Hepatocyte (in vitro differentiated cells): ENCODE measurements around the gene HS6ST2. TPM values are rescaled to one million over a fixed set of nuclear protein-coding genes. Genes with fewer than 3 reads are reported as not detected.

Source experiments
- DNase-seq: peaks from one replicate; pipeline ENCODE4 v3.0.0-alpha.2; 2016; ENCODE audit warnings: low spot score
- H2AFZ ChIP-seq: fragments of 200-600 bp; sonication (generic); 2 replicates; pipeline ENCODE4 v1.6.0; 2016; ENCODE audit warnings: antibody characterized with exemption, mild to moderate bottlenecking
- H3K27ac ChIP-seq: fragments of 200-600 bp; sonication (generic); 2 replicates; pipeline ENCODE4 v1.5.1; 2016; ENCODE audit warnings: mild to moderate bottlenecking
- H3K27me3 ChIP-seq: fragments of 200-600 bp; sonication (generic); 2 replicates; pipeline ENCODE4 v1.6.1; 2016
- H3K36me3 ChIP-seq: fragments of 200-600 bp; sonication (generic); replicated peaks from 2 replicates; pipeline ENCODE4 v1.5.1; 2016; ENCODE audit warnings: low read depth; ENCODE audit not compliant: insufficient read depth
- H3K4me1 ChIP-seq: fragments of 200-600 bp; sonication (generic); 2 replicates; pipeline ENCODE4 v1.5.1; 2016; ENCODE audit warnings: mild to moderate bottlenecking, moderate library complexity; ENCODE audit not compliant: insufficient read depth
- H3K4me2 ChIP-seq: fragments of 200-600 bp; sonication (generic); 2 replicates; pipeline ENCODE4 v1.6.0; 2016
- H3K4me3 ChIP-seq: fragments of 200-600 bp; sonication (generic); 2 replicates; pipeline ENCODE4 v1.5.1; 2016; ENCODE audit warnings: mild to moderate bottlenecking
- H3K79me2 ChIP-seq: fragments of 200-600 bp; sonication (generic); 2 replicates; pipeline ENCODE4 v1.6.0; 2017; ENCODE audit warnings: mild to moderate bottlenecking
- H3K9me2 ChIP-seq: fragments of 200-600 bp; sonication (generic); replicated peaks from 2 replicates; pipeline ENCODE4 v1.6.0; 2017; ENCODE audit warnings: mild to moderate bottlenecking; ENCODE audit not compliant: insufficient read depth
- H3K9me3 ChIP-seq: fragments of 200-600 bp; sonication (generic); 2 replicates; pipeline ENCODE4 v1.5.1; 2016; ENCODE audit warnings: low read depth, mild to moderate bottlenecking
- H4K20me1 ChIP-seq: fragments of 200-600 bp; sonication (generic); 2 replicates; pipeline ENCODE4 v1.6.0; 2016; ENCODE audit warnings: mild to moderate bottlenecking; ENCODE audit not compliant: insufficient read depth, poor library complexity, severe bottlenecking
- EZH2 ChIP-seq: fragments of 200-600 bp; sonication (generic); IDR thresholded peaks from 2 replicates; pipeline ENCODE4 v1.6.1; 2016; ENCODE audit warnings: antibody characterized with exemption, mild to moderate bottlenecking, borderline replicate concordance
- EZH2phosphoT487 ChIP-seq: fragments of 200-600 bp; sonication (generic); IDR thresholded peaks from one replicate; pipeline ENCODE4 v1.6.1; 2018; ENCODE audit warnings: antibody characterized with exemption, mild to moderate bottlenecking, low read depth, moderate library complexity; ENCODE audit not compliant: unreplicated experiment, severe bottlenecking
- WGBS: methylation state at CpG from one replicate; pipeline ENCODE4 v1.1.6; 2016; ENCODE audit warnings: low lambda C conversion rate; ENCODE audit errors: missing lambda C conversion rate; 5-methylcytosine and 5-hydroxymethylcytosine counted together
- polyA plus RNA-seq: library from polyadenylated mRNA; unstranded; fragments of >200 nt; fragmentation: Nextera tagmentation; extraction: Ambion mirVana; gene quantifications from 2 replicates; pipeline ENCODE4 v1.2.1, GENCODE V29; 2016
- total RNA-seq: library from RNA; depleted of rRNA; stranded (reverse); fragments of >200 nt; gene quantifications from 2 replicates; pipeline ENCODE4 v1.2.3, GENCODE V29; 2014
- TF ChIP-seq, protein P1 (sequence below): fragments of 200-600 bp; sonication (generic); IDR thresholded peaks from 2 replicates; pipeline ENCODE4 v1.5.1; 2016; ENCODE audit warnings: antibody characterized with exemption, mild to moderate bottlenecking; ENCODE audit not compliant: poor library complexity

Gene HS6ST2
- total and polyA plus RNA-seq, 2 experiments from 2014 or later, result 17.4 to 21.9 TPM

DNA sequence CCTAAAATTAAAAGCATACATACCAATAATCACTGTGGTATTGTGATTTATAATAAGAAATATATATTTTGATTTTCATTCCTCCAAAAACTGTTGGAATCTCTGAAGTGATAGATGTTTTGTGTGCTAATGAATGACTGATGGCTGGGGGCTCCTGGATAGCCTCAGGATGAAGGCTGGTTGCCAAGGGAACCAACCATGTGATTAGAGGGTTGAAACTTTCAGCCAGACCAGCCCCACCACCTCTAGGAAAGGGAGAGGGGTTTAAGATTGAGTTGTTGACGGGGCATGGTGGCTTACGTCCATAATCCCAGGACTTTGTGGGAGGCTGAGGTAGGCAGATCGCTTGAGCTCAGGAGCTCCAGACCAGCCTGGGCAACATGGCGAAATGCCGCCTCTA lies 34.0 kb downstream of the HS6ST2 start:
- Histone ChIP-seq H3K4me3 (no peak overlapping the region), H3K27ac (no peak overlapping the region), H3K27me3 (no peaks in the 10 kb centered on the region), H4K20me1 (no peaks in the 10 kb centered on the region), H3K9me2 (no peaks in the 10 kb centered on the region), H3K4me2 (no peak overlapping the region), H3K4me1 (no peaks in the 10 kb centered on the region), H3K9me3 (no peaks in the 10 kb centered on the region), H3K36me3 (no peaks in the 10 kb centered on the region), H3K79me2 (no peaks in the 10 kb centered on the region), H2AFZ (no peak overlapping the region)
- no peak for DNase-seq
- WGBS, result 84% methylated on average over 5 of the region's 5 CpGs
- TF ChIP-seq EZH2 (no peak), EZH2phosphoT487 (no peak)
- TF ChIP-seq, protein P1, sequence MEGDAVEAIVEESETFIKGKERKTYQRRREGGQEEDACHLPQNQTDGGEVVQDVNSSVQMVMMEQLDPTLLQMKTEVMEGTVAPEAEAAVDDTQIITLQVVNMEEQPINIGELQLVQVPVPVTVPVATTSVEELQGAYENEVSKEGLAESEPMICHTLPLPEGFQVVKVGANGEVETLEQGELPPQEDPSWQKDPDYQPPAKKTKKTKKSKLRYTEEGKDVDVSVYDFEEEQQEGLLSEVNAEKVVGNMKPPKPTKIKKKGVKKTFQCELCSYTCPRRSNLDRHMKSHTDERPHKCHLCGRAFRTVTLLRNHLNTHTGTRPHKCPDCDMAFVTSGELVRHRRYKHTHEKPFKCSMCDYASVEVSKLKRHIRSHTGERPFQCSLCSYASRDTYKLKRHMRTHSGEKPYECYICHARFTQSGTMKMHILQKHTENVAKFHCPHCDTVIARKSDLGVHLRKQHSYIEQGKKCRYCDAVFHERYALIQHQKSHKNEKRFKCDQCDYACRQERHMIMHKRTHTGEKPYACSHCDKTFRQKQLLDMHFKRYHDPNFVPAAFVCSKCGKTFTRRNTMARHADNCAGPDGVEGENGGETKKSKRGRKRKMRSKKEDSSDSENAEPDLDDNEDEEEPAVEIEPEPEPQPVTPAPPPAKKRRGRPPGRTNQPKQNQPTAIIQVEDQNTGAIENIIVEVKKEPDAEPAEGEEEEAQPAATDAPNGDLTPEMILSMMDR, result no peak

DNA sequence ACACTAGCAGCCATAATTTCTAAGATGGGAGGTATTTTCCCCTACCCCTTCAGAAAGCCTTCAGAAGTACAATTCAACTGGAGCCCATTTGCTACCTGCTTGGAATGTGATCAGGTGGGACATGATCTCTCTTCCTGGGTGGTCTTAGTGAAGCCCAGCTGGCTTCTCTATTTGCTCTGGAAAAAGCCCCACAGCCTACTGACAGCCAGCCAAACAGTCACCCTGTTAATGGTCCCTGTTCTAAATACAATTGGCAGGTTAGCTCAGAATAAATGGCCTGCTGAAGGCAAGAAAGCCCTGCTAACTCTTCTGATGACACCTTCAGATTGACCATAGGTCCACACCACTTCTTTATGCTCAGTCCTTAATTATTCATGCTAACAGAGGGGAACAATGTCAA lies 39.9 kb downstream of the HS6ST2 start:
- H3K9me2 ChIP-seq, result no peaks in the 10 kb centered on the region
- H3K4me3 ChIP-seq, result no peak overlapping the region
- H3K4me2 ChIP-seq, result no peak overlapping the region
- no peaks in the 10 kb centered on the region for H4K20me1 ChIP-seq
- H2AFZ ChIP-seq, result no peak overlapping the region
- DNase-seq, result no peak
- H3K27ac ChIP-seq, result no peak overlapping the region
- TF ChIP-seq, protein P1, result no peak
- TF ChIP-seq EZH2phosphoT487 (no peak), EZH2 (no peak)
- no peaks in the 10 kb centered on the region for H3K36me3 ChIP-seq
- no peaks in the 10 kb centered on the region for H3K4me1 ChIP-seq
- H3K79me2 ChIP-seq, result no peaks in the 10 kb centered on the region
- H3K9me3 ChIP-seq, result no peaks in the 10 kb centered on the region
- no peaks in the 10 kb centered on the region for H3K27me3 ChIP-seq

DNA sequence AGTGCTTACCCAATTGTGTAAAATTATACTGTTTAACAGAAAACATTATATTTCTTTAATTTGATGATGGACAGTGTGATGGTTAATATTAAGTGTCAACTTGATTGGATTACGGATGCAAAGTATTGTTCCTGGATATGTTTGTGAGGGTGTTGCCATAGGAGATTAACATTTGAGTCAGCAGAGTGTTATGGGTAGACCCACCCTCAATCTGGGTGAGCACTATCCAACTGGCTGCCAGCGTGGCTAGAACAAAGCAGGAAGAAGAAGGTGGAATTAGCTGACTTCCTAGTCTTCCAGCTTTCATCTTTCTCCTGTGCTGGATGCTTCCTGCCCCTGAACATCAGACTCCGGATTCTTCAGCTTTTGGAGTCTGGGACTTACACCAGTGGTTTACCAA lies 42.1 kb downstream of the HS6ST2 start:
- no peak overlapping the region for H3K27ac ChIP-seq
- H3K4me3 ChIP-seq, result no peak overlapping the region
- H4K20me1 ChIP-seq, result no peaks in the 10 kb centered on the region
- no peaks in the 10 kb centered on the region for H3K4me1 ChIP-seq
- H3K9me3 ChIP-seq, result no peaks in the 10 kb centered on the region
- no peaks in the 10 kb centered on the region for H3K79me2 ChIP-seq
- no peak overlapping the region for H3K4me2 ChIP-seq
- no peaks in the 10 kb centered on the region for H3K9me2 ChIP-seq
- TF ChIP-seq, protein P1, result no peak
- TF ChIP-seq EZH2phosphoT487 (no peak), EZH2 (no peak)
- DNase-seq, result no peak
- no peaks in the 10 kb centered on the region for H3K27me3 ChIP-seq
- no peaks in the 10 kb centered on the region for H3K36me3 ChIP-seq
- WGBS, result 80% methylated on average over 3 of the region's 3 CpGs
- H2AFZ ChIP-seq, result no peak overlapping the region

DNA sequence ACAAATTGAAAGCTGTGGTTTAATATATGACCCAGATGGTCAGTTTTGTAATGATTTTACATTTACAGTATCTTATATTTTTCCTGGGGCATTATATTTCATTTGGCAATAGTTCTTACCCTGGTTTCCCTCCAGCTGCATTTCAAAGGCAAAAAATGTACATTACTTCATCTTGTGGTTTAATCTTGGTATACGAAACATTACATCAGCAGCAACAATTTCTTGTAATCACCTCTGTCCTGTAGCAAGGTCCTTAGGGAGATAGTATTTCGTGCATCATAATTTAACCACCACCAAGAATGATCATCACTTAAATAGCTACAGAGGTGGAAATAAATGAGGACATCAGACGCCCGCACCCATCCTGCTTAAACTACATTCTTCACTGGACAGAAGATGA lies 48.8 kb downstream of the HS6ST2 start:
- no peak for DNase-seq
- no peak overlapping the region for H3K27ac ChIP-seq
- H3K4me1 ChIP-seq, result peaks cover 4% of the 10 kb centered on the region
- WGBS, result 68% methylated on average over 4 of the region's 4 CpGs
- H3K36me3 ChIP-seq, result no peaks in the 10 kb centered on the region
- H4K20me1 ChIP-seq, result no peaks in the 10 kb centered on the region
- H3K9me2 ChIP-seq, result no peaks in the 10 kb centered on the region
- no peaks in the 10 kb centered on the region for H3K79me2 ChIP-seq
- no peak for TF ChIP-seq EZH2phosphoT487
- TF ChIP-seq, protein P1, result no peak
- no peak for TF ChIP-seq EZH2
- no peaks in the 10 kb centered on the region for H3K27me3 ChIP-seq
- H2AFZ ChIP-seq, result no peak overlapping the region
- H3K4me2 ChIP-seq, result no peak overlapping the region
- H3K4me3 ChIP-seq, result no peak overlapping the region
- H3K9me3 ChIP-seq, result no peaks in the 10 kb centered on the region
